ENCODE measurements around the gene BIRC7. TPM values are rescaled to one million over a fixed set of nuclear protein-coding genes. Genes with fewer than 3 reads are reported as not detected.

The BIRC7 gene
- total RNA-seq, 1 donor from 2014 or later, result not detected

DNA sequence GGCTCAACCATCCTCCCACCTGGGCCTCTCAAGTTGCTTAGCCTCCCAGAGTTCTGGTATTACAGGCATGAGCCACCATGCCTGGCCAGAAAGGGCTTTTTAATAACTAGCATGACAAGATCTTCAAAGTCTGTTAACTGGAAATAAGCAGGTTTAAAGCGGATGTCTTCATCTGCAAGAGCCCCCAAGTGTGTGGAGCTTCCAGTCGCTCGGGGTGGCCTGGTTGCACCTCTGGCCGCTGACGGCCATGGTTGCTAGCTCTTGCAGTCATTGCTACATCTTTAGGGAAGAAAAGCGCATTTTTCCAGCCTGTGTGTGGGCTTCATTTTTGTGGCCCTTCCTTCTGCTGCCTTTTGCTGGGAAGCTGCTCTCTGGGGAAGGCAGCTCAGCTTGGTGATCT is 44.7 kb downstream of the BIRC7 start:
- intact Hi-C loops (cut with micrococcal nuclease), result no loop called here

DNA sequence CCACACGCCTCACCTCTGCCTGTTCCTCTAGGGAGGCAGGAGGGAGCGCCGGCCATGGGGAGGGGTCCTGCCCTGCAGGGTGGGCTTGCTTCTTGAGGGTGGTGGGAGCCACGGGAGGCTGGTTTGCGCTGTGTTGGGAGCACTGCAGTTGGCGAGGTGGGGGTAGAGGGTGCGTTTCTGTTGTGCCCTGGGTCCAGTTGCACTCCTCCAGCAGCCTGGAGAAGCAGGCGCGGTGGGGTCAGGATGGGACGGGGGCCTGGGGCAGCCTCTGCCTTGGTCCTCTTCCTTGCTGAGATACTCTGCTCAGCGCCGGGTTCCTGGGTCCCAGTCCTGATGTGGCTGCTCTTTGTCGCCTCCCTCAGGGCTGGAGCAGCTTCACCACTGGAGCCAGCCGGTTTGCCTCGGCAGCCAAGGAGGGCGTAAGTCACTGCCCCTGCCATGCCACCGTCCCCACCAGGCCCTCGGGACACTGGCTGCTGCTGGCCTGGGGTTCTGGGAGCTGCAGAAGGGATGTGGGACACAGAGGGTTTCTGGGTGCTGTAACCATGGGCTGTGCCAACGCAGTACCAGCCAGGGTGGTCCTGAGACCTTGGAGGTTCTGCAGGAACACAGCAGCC is 45.3 kb downstream of the BIRC7 start:
- intact Hi-C loops (cut with micrococcal nuclease), result no loop called here

DNA sequence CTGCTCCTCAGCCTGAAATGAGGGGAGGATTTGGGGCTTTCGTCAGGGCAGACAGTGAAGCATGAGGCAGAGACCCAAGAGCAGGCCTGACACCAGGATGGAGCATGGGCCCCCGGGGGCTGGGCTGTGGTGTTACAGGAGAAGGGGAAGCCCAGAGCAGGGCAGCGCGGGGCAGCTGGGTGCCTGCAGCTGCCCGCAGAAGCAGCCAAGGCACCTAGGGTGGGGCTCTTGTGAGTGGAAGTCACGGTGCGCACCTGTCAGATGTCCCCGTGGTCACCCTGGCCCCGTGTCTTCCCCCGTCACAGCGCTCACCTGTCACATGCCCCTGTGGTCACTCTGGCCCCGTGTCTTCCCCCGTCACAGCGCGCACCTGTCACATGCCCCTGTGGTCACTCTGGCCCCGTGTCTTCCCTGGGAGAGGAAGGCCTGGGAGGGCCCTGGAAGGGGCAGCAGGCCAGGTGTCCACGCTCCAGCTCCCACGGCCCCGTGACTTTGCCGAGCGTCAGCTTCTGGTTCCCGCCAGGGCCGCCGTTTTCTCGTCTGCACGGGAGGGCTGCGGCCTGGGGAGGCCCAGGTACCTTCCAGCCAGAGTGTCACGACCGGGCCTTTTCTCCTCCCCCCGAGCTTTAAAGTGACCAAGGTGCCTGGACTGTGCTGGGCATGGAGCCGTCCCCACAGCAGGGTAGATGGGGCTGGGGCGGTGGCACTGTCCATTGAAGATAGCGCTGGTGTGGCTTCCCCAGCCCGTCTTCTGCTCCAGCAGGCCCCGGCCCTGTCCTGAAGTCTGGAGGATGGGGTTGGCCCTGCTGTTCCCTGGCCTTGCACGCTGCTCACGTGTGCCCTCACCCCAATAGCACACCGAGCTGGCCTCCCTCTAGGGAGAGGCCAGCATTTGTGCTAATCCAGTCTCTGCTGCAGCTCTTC is 46.3 kb downstream of the BIRC7 start:
- intact Hi-C loops (cut with micrococcal nuclease), result no loop called here

DNA sequence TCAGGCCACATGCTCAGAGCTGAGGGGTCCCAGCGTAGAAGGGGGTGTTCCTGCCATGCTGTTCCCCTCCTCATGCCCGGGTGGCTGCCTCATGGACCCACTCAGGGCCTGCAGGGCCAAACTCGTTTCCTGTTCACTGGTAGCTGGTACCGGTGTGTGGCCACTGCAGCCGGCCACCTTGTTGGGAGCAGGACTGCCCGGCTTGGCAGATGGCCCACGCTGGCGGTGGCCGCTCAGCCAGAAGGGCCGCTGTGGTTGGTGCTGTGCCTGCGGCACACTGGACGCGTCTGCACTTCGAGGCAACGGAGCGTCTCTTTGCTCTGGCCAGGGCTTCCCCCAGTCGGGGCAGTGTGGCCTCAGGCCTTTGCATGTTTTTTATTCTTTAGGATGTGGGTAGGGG is 47.2 kb downstream of the BIRC7 start:
- intact Hi-C loops (cut with micrococcal nuclease), result no loop called here

DNA sequence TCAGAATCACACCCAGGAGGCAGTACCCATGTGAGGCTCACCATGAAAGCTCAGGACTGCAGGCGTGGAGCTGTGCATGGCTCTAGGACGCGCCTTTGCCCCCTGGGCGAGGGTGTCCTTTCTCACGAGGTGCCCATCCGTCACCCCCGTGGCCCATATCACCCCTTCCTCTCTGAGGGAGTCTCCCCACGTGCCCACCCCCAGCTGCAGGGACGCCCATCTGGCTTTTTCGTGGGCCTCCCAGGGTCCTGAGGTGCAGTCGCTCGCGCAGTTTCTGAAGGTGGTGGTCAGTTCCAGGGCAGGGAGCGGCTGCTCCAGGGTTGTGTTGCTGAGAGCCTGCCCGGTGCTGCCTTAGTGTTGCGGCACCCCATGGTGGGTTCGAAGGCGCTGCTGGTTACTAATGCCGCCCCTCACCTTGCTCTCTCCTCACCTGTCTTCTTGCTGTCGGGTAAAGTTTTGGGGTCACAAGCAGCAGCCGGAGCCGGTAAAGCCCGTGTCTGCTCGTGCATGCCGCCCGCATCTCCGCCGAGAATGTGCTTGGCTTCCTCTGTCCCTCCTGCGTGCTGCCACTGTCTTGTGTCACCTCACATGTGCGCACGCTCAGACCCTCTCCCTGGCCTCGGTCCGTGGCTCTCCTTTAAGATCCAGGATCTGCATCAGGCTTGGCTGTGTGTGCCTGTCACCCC is 47.8 kb downstream of the BIRC7 start:
- intact Hi-C loops (cut with micrococcal nuclease), result no loop called here

DNA sequence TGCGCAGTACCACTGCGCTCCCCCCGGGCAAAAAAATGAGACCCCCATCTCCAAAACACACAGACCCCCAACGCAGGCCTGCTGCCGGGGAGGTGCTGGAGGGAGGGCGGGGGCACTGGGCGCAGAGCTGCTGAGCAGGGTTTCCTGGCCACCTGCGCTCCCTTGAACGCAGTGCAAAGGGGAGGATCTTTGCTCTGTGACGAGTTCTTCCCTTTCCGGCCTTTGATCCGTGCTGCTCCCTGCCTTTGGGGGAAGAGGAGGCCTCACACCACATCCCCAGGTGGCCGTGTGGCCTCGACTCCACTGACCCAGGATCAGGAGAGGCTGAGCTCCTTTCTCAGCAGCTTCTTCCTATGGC is 48.4 kb downstream of the BIRC7 start:
- intact Hi-C loops (cut with micrococcal nuclease), result no loop called here

DNA sequence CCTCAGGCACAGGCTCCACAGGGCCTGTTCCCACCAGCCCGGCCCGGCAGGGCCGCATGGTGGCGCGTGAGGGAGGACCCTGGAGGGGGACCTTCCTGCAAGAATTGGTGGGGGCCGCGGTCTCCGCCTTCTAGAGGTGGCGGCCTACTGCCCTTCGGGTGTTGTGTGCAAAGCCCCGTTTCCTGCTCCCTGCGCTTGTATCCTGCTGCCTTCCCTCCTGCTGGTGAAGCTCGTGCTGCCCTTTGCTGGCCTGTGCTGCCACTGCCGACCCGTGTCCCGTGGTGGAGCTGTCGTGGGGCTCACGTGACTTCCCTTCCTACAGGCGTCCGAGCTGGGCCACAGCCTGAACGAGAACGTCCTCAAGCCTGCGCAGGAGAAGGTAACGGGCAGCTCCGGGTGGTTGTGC is 48.8 kb downstream of the BIRC7 start:
- intact Hi-C loops (cut with micrococcal nuclease), result no loop called here

DNA sequence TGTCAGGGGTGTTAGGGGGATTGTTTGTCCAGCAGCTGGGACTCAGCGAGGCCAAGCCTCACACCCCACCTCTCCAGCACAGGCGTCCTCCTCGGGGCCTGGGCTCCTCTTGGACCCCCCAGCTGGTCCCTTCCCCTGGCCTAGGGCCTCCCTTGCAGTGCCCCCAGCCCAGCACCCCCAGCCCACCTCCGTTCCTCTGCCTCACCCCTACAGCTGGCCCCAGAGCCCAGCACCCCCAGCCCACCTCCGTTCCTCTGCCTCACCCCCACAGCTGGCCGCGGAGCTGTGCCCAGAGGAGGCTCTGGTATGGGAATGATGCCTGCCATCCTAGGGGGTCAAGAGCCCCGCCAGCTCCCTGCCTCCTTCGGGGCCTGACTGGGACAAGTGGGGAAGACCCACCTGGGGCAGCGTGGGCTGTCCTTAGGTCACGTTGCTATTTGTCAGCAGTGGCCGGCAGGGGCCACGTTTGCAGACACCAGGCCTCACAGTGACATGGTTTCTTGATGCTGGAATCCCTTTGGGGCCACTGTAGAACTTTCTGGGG is 49.3 kb downstream of the BIRC7 start:
- intact Hi-C loops (cut with micrococcal nuclease), result no loop called here

DNA sequence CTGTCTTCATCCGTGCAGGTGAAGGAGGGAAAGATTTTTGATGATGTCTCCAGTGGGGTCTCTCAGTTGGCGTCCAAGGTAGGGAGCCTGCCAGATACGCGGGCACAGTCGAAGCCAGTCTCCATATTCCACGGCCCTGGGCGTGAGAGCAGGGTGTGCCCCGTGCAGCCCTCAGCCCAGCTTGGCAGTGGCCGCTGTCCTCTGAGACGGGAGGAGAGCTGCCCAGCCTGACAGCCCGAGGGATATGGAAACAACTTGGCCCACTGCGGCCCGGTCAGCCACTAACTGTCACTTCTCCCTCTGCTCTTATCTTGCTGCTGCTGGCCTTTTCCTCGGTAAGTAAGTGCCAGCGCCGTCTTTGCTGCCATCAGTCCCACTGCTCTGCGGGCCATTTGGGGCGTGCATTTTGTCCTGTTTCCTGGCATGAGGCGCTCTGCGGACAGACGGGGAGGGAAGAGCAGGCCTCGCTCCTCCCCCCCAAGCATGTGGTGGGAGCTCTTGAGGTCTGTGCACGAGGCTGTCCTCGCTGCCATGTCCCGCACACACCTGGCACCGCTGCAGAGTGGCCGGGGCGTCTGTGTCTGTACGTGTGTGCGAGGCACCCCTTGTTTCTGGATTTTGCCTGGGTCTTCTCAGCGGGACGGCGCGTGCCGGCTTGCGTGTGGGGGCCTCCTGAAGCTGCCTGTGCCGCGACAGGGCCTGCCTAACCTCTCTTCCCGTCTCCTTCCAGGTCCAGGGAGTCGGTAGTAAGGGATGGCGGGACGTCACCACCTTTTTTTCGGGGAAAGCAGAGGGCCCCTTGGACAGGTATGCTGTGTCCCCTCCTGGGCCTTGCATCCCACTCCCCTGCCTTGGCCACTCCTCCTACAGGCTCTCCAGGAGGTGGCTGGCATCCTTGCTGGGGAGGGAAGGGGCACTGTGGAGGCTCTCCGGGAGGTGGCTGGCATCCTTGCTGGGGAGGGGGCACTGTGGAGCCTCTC is 50.2 kb downstream of the BIRC7 start:
- intact Hi-C loops (cut with micrococcal nuclease), result no loop called here

DNA sequence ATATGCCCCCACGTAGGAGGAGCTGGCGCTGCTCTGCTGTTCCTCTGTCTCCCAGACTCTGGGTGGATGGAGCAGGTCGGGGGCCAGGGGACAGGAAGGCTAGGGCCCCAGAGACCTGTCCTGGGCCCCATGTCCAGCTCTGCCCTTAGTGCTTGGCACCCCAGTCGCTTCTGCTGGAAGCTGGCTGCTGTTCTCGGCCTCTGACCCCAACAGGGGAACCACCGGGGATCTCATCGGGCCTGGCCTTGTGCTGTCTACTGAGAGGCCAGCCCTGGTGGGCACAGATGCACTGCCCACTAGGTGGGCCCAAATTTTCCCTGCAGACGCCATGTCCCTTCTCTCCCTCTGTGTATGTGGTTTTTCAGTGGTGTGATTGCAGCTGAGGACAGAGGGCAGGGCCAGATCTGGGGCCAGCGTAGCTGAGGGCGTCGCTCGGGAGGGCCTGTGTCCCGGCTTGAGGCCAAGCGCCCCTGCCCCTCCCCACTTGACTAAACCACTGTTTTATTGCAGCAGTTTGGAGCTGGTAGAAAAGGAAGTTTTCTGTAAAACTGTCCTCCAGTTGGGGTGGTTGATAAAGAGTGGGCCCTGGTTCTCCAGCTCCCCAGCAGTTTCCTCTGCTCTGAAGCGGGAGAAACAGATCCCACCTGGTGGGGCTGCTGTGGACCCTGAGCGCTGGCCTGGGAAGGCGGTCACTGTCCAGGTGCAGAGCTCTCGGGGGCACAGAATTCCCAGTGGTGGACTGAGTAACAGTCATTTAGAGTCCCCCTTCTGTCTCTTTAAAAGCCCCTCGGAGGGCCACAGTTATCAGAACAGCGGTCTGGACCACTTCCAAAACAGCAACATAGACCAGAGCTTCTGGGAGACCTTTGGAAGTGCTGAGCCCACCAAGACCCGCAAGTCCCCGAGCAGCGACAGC is 51.3 kb downstream of the BIRC7 start:
- intact Hi-C loops (cut with micrococcal nuclease), result no loop called here

DNA sequence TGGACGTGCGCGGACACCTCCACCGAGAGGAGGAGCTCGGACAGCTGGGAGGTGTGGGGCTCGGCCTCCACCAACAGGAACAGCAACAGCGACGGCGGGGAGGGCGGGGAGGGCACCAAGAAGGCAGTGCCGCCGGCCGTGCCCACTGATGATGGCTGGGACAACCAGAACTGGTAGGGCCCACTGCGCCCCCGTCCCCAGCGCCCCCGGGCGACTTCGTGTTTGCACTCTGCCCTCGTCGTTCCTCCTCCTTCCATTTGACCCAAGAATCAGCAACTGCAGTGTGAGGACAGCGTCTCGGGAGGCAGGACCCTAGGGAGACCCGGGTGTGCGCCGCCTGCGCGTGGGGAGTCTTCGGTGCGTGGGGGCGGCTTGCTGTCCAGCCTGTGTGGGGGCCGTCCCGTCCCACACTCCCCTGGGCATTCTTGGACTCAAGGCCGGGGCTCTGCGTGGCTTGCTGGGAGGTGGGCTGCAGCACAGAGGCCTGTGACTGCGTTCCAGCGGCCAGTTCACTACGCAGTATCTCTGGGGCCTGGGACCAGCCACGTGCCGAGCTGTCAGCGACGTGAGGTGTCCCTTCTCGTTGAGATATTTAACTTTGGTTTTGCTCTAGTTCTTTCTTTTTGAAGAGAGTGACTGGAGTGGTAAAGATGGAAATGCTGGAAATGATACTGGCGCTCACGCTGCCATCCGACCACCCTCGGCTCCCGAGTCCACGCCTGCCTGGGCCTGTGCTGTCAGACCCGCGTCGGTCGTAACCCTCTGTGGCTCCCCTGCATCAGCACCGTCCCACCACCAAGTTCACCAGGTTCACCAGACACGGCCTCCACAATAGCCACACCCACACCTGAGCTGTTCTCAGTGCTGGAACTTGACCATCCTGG is 52.2 kb downstream of the BIRC7 start:
- intact Hi-C loops (cut with micrococcal nuclease), result no loop called here

DNA sequence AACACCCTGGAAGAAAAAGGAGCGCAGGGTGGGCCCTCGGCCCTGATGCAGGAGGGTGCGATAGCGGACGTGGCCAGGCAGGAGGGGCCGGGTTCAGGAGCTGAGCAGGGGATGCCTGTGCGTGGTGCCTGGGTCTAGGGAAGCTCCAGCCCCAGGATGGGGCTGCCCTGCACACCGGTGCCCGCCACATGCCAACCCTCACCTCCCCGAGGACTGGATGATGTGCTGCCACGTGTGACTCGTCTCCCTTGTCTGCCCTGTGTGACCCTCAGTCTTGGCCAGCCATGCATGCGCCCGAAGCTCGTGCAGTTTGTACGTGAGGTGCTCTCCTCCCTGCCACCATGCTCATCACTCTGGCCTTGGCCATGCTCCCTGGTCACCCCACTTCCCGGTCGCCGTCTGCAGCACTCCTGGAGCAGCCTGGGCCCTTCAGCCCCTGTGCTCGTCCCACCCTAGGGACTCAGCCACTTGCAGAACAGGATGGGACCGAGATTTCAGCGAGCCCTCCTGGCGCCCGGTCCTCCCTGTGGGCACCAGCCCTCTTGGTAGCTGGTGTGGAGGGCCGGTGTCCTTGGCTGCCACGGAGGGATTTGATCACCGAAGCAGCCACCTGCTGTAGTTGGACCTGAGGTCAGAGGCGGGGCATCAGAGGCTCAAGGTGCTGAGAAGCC is 53.0 kb downstream of the BIRC7 start:
- intact Hi-C loops (cut with micrococcal nuclease), result no loop called here

DNA sequence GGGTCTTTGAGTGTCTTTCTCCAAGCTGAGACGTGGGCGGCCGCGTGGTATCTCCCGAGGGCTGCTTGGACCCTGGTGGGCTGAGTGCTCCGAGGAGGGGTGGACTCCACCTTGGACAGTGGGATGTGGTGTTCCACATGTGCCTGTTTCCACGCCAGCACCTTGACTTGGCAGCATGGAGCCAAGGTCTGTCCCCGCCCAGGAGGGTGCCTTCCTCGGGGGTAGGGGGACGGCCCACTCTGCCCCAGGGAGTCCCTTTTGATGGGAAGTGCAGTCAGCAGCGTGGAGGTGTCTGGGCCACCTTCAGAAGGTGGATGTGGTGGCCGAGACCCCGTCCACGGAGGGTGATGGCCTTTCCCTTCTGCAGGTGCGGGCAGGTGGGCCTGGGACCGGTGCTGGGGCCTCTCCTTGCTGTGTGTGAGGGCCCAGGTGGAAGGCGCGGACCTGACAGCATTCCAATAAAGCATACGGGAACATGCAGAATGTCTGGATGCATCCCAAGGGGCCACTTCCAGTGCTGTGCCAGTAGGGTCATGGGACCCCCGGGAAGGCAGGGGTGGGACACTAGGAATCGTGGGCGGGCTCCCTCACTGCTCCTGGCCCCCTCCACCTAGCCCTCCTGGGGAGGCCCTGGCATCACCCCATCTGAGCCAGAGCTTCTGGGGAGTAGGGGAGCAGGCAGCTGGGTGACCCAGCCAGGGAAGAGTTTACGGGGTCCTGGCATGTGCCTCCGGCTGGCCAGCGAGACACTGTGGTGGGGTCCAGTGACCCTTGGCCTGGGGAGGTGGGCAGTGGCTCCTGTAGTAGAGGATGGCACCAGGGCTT is 53.8 kb downstream of the BIRC7 start:
- intact Hi-C loops (cut with micrococcal nuclease), result no loop called here

All from T-helper 1 cell treated with Interleukin-12 subunit alpha and Interleukin-12 subunit beta and Interleukin-4 antibody, amounts not matched to agents 30 ng/mL and 1 ng/mL, for 36 hours (primary cell).